GM10248 (cell line): ENCODE results near the gene KRT6B.
"Not testable (repeated sequence)": the region's sequence is repeated elsewhere in the genome, so short reads cannot be mapped to it uniquely, and the experiment has no call there.

Experiments used
- CTCF ChIA-PET: fragments of 300-600 bp; sonication (Branson Sonifier 250); formaldehyde crosslinking; extraction: SDS; loops from one replicate; lab custom pipeline; 2021; ENCODE audit warnings: antibody characterized with exemption; lab: Yijun Ruan, JAX
- POLR2A ChIA-PET: fragments of 350-650 bp; sonication (Branson Sonifier 250); formaldehyde crosslinking; extraction: SDS; loops from one replicate; lab custom pipeline; 2020; ENCODE audit warnings: antibody characterized with exemption; lab: Yijun Ruan, JAX
- DNase-seq: peaks from one replicate; pipeline ENCODE4 v3.0.0; 2012; ENCODE audit errors: extremely low spot score
- CTCF ChIP-seq: IDR thresholded peaks from 2 replicates; pipeline ENCODE4 v1.5.1; 2012; ENCODE audit warnings: mild to moderate bottlenecking, low read depth; ENCODE audit errors: extremely low read depth, missing control alignments, control extremely low read depth

The KRT6B gene

DNA sequence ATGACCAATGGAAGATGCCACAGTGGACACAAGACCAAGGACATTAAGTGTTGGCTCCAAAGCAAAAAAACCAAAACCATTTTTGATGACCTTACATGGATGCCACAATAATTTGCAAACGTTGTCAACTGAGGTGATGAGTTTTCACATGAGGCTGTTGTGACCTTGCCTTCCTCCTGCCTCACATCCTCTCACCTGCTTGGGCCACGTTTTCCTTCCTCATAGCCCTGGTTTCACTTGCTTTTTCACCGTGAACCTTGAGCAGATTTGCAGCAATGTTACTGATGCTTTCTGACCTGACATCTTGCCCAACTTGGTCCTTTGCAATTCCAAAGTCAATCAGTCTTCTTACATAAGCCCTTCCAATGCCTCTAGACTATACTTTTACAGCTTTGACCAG is 3.7 kb downstream of the KRT6B start:
- ChIA-PET POLR2A (no interaction called here), CTCF (no interaction called here)
- no peak for TF ChIP-seq CTCF
- DNase-seq: no peak

- CTCF ChIA-PET, POLR2A ChIA-PET, DNase-seq: not testable (repeated sequence)
Measured at GRCh38 chr12:52447196-52447595, 4.8 kb downstream of the KRT6B start.

GRCh38 chr12:52446367-52447045 is 5.4 kb downstream of the KRT6B start:
- no peak for DNase-seq
- ChIA-PET POLR2A (no interaction called here), CTCF (no interaction called here)
- TF ChIP-seq CTCF: no peak

- ChIA-PET CTCF (no interaction called here), POLR2A (no interaction called here)
- TF ChIP-seq CTCF: no peak
- no peak for DNase-seq
Measured at GRCh38 chr12:52445876-52446275, 6.1 kb downstream of the KRT6B start.

DNA sequence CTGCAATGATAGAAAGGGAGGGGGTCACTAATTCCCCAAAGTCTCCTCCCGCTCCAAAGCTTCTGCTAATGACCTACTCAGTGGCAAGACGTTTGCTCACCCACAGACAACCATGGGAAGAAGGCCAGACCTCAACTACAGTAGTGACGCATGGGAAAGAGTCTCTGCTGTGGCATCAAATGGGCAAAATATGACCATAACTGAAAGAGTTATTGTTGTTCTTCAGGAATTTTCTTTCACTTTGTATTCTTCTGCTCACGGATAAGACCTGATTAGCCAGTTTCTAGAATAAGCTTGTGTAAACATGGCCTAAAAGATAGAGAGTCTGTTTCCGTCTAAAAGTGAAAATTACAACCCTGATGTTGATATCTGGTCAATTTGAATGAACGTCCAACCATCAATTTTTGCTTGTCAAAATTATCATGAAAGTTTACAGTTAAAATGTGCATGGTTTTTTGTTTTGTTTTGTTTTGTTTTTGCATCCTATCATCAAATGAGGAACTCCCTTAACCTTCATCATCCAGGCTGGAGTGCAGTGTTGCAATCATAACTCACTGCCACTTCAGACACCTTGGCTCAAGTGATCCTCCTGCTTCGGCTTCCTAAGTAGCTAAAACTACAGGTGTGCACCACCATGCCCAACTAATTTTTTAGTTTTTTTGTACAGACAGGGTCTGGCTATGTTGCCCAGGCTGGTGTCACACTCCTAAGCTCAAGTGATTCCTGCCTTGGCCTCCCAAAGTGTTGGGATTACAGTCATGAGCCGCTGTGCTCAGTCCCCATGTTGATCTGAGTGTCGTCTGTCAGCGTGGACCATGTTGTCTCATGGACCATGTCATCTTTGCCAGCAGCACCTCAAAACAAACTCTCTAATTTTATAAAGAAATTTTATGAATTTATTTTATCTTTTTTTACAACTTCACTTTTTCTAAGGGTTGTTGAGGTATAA is 7.0 kb downstream of the KRT6B start:
- DNase-seq: no peak
- no peak for TF ChIP-seq CTCF
- POLR2A ChIA-PET: no interaction called here
- CTCF ChIA-PET: no interaction called here

DNA sequence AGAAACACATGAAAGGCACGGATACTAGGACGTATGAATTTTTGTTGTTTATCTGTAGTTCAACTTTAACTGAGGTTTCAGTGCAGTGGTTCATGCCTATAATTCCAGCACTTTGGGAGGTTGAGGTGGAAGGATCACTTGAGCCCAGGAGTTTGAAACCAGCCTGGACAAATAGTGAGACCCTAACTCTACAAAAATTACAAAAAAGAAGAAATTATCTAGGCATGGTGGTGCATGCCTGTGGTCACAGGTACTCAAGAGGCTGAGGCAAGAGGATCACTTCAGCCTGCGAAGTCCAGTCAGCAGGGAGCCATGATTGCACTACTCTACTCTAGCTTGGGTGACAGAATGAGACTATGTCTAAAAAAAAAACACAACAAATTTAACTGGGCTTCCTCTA is 8.0 kb downstream of the KRT6B start:
- TF ChIP-seq CTCF: no peak
- DNase-seq: no peak
- POLR2A ChIA-PET: no interaction called here
- CTCF ChIA-PET: no interaction called here

GRCh38 chr12:52442600-52443061 is 9.3 kb downstream of the KRT6B start:
- CTCF ChIA-PET: interaction anchor here (1.0 kb wide), 1 partner anchor 13 kb away, joined by 3 read pairs; no protein-coding TSS in a partner anchor
- POLR2A ChIA-PET: no interaction called here
- TF ChIP-seq CTCF: no peak
- no peak for DNase-seq
